IPS-NIHi7 (cell line): ENCODE data around the gene CAPN9.
A peak's percentile ranks its signal among the peaks of the same experiment; 100 is the strongest.
"Not testable (repeated sequence)": the region's sequence is repeated elsewhere in the genome, so short reads cannot be mapped to it uniquely, and the experiment has no call there.

ENCODE experiments used
- DNase-seq: peaks from one replicate; pipeline ENCODE4 v3.0.0; 2012; ENCODE audit warnings: mixed read lengths; ENCODE audit errors: extremely low spot score

CAPN9 gene

DNA sequence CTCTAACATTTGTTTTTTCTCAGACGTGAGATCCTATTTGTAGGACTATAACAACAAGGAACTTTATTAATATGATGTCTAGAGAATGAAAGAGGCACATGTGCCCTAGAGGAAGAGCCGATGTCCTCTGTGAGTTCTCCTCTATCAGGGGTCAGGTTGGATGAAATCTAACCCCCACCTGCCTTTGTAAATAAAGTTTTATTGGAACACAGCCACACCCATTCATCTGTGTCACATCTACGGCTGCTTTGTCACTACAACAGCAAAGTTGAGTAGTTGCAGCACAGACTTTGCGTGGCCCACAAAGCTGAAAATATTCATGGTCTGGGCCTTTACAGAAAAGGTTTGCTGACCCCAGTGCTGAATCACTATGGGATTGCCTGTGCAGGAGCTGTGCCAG, 571 bp upstream of the CAPN9 start:
- DNase-seq: no peak

DNA sequence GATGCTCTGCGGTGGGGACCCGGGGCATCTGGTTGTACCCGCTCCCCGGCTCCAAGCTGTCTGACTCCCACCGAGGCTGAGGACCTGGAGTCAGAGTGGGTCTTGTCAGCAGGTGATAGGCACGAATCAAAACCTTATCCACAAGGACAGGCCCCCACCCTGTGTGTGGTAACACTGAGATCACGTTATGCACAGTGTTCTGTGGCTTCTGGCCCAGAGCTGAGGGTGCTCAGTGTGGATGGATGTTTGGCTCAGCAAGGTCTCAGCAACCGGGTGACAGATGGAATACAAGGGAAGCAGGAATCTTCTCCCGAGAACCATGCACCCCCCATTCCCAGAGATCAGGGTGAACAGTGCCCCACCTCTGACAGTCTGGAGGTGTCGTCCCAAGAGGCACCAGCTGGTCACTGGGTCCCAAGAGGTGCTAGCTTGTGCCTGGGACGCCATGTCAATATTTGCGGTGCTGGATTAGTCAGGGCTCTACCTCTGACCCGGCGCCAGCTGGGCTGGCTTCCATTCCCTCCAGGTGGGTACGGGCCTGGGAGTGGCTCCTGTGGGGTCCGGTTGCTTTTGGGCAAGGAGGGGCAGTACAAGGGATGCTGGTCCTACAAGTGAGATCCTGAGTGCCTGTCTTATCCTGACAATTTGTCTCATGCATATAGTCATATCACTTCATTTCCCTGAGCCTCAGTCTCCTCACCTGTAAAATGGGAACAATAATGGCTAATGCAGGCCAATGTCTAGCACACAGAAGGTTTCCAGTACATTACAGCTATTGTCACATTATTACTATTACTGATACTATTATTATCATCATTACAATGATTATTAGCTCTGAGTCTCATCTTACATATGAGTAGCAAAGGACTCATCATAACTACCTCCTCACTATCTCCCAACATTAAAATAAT, 957 bp downstream of the CAPN9 start:
- DNase-seq: no peak

DNA sequence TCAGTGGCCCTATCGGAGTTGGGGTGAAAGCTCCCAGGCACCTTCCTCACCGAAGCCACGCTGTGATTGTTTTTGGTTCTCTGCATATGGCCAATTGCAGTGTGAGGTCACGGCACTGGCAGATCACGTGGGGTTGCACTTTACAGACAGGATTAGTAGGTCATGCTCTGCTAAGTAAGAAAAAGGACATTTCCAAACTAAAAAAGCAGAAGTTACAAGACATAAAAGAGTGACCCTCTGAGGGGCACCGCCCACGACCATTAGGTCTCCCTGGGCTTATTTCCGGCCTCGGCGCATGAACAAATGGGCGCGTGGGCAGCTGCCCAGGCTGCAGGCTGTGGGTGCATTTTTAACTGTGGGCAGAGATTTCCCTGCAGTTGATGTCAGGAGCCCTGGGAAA, 2.0 kb downstream of the CAPN9 start:
- no peak for DNase-seq

DNA sequence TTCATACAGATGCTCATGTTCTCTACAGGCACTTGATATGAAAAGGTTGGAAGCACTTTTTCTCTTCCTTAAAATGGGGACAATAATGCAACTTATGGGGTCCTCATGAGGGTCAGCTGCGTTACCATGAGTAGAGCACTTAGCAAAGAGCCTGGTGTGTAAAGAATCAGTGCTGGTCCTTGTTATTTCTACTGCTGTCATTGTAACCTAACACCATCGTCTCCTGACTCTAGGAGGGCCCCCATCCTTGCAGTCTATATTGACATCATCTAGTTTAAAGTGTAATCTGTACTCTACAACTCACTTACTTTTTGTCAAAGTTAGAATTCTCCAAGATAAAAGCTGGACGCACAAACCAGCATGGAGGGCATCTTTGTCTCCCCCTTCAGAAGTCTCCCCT, 2.4 kb downstream of the CAPN9 start:
- DNase-seq: no peak

DNA sequence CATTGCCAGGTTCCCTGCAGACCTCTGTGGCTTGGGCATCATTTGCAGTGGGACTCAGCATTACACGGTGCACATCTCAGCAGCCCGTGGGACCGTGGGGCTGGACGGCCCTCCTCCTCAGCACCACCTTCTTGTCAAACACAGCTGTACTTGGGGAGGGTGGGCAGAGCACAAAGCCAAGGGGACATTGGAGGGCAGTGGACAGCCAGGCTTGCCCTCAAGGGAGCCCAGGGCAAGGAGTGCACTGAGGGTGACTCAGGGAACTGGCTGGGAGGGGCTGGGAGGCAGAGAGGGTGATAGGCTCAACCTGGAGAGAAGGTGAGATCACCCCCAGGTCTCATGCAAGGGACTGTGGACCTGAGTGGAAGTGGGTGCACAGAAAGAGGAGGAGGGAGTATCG, 3.4 kb downstream of the CAPN9 start:
- DNase-seq: no peak

DNA sequence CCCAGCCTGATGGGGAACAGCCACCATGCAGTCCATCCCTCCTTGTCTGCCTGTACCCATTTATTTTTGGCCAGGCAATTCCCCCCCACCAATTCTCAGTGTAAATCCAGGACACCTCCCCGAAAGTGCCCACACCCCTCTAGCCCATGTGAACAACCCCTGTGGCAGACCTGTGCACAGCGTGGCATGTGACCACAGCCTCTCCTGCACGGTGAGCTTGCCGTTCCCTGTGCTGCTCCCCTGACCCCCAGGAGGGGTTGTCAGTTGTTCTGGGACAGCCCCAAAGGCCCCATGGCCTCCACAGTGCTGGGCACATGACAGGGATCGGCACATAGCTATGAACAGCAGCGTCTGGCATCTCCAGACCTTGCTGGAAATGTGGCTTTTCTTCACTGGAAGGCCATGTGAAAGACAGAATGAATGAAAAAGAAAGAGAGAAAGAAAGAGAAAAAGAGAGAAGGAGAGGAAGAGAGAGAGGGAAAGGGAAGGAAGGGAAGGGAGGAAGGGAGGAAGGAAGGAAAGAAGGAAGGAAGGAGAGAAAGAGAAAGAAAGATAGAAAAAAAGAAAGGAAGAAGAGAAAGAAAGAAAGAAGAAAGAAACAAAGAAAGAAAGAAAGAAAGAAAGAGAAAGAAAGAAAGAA, 3.9 kb downstream of the CAPN9 start:
- no peak for DNase-seq

DNA sequence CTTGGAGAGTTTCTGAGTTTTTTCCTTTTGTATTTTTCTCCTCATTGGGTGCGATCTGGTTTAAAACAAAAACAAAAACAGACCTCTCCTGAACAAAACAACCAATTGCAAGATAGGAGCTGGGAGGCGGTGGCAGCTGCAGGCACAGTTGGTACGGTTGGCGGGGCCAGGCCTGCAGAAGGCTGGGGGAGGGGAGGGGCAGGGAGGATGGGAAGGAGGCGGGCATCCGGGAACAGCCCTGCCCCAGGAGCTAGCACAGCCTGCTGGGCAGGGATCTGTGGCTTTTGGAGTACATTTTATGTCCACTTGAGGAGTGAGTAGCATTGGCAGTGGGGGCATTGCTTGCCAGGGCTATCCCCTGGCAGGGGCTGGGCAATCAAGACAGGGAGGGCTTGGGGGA, 5.2 kb downstream of the CAPN9 start:
- DNase-seq: peak; percentile 50

DNA sequence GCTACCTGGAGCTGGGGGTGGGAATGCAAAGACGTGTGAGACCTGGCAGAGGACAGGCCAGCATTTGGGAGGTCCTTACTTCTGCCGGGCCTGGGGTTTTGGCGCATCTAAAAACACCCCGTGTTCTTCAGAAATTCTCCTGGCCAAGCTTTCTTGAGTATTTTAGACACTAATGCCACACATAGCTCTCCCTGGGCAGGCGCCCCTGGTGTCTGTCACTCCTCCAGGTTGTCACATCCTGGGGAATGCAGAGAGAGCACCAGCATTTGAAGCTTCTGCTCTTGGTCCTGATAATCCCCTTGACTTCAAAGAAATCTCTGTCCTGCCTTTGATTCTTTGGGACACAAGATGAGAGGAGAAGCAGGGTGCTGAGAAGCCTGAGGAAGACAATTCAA, 6.0 kb downstream of the CAPN9 start:
- no peak for DNase-seq

DNA sequence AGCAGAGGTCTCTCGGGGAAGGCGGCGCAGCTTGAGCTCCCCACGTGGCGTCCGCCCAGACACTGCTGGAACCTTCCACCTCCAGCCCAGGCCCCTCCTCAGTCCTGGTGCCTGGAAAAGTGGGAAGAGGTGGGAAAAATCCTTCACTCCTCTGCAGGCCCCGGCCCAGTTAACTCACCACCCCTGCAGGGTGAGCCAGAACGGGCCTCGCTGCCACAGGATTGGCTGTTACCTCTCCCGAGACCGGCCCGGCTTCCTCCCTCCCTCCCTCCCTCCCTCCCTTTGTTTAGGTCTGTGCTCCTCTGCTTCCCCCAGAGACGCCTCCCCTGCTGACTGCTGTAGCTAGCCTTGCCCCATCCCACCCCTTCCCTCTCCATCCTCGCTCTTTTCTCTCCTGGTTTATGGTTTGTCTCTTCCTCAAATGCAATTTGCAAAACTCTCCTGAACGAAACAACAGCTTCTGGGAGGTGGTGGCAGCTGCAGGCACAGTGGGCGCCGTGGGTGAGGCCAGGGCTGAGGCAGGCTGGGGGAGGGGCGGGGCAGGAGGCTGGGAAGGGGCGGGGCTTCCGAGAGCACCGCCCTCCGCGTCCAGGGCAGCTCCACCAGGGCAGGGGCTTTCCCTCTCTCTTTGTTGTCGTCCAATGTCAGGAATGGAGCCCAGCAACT, 6.5 kb downstream of the CAPN9 start:
- DNase-seq: peak; percentile 93

DNA sequence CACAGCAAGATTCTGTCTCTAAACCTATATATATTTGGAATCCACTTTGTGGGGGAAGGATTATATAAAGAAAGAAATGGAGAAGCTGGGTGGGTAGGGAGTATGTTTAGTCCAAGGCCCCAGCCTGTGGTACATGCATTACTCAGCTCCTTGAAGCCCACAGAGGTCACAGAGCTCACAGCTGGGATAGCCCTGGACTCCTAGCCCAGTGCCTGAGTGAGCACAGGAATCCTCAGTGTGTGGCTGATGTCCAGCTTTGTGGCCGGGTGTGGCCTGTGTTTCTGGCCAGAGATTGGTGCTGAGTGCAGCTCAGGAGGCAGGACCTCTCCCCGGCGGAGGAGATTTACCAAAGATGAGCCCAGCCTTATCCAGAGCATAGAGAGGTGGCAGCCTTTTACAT, 7.6 kb downstream of the CAPN9 start:
- DNase-seq: no peak

DNA sequence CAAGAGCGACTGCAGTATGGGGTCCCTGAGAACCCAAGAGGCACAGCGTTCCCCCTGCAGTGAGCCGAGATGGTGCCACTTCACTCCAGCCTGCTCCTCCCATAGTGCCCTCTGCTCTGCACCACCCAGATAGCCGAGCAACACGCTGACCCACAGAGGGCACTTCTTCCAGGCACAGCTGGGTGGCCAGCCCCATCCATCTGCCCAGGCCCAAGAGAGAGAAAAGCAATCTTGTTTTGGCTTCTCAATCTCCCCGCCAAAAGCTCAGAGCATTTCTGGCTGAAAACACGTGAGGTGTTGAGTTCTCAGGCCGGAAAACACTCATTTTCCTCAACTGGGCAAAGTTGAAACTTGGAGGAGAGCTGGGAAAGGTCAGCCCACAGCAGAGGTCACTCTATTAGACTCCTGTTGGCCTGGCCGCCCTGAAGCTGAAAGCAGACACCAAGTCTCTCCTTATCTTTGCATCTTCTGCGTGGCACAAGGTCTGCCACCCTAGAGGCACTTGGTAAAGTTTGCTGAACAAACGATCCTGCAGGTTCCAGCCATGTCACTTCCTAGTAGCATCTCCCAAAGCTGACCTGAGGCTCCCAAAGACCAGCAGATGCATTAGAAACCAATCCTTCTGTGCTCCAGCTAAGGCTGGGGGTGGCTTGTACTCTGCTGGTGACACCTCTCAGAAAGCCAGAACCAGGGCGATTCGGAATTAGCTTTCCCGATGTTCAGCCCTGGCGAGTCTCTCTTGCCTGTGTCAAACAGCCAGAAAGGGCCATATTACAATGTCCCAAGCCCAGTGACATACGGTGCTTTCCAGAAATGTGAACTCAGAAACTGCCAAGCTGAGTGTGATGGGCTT, 10.9 kb downstream of the CAPN9 start:
- no peak for DNase-seq

DNA sequence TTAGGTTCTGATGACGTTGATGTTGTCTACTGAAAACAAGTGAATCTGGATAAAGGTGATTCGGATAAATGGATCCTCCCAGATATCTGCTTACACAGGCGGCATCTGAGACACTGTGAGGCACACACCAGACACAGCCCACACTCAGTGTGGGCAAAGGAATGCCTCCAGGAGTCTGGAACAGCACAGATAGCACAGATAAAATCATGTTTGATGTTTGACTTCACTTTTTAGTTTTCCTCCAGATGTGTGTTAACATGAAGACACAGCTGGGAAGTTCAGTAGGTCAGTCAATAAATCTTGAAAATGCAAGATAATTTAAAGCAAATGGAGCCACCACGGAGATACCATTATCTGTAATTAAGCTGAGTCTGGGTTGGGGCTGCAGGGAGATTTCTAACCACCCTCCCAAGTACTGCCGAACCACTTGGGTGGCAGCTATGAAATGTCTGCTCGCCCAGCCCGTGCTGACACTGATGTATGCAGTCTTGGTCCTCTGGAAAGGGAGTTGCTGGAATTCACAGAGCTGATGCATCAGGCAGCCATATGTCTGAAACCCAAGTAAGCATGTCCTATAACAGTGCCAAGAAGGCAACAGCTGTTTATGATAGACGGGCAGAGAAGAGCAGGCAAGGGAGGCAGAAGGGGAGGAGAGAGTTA, 11.7 kb downstream of the CAPN9 start:
- no peak for DNase-seq

DNA sequence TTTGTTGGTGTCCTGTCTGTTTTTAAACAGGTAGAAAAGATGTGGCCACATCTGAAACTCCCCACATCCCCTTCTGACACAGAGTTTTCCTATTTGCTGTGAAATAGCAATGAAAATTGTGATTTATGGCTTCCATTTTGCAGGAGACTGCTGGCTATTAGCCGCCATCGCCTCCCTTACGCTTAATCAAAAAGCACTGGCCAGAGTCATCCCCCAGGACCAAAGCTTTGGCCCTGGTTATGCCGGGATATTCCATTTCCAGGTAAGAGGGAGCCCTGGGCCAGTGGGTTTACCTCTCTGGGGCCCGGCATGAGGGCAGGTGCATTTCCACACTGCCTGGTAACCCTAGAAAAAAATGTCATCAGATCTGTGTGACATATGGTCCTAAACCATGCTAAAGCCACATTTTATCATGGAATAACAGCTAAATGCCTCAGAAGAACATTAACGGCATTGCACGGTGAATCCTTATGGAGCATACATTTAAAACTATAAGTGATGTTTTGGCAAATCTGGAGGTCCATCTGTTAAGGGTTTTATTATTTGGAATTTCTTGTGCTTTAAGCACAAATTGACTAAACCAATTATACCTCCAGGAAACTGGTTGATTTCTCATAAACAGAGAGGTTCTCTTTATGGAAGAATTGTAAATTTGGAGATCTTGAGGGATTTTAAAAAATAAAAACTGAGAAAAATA, 12.3 kb downstream of the CAPN9 start:
- no peak for DNase-seq

DNA sequence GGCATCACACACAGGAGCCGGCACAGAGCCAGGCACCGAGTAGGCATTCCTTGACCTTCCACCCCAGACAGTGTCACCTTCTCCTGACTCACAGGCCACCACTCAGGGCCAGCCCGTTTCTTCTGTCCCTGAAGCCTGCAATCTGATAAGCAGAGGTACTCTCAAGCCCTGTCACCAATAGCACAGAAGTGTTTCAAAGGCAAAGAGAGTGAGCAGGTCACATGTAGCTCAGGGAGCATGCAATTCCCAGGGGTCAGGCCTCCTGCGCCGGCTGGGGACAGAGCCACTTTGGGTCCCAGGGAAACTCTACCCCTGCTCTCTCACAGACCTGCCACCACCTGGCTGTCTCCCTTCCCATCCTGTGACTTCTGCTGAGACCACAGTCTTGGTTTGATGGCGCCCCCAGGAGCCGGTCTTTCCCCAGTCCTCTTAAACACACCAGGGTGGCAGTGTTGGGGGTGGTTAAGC, 13.2 kb downstream of the CAPN9 start:
- peak; percentile 72 for DNase-seq

DNA sequence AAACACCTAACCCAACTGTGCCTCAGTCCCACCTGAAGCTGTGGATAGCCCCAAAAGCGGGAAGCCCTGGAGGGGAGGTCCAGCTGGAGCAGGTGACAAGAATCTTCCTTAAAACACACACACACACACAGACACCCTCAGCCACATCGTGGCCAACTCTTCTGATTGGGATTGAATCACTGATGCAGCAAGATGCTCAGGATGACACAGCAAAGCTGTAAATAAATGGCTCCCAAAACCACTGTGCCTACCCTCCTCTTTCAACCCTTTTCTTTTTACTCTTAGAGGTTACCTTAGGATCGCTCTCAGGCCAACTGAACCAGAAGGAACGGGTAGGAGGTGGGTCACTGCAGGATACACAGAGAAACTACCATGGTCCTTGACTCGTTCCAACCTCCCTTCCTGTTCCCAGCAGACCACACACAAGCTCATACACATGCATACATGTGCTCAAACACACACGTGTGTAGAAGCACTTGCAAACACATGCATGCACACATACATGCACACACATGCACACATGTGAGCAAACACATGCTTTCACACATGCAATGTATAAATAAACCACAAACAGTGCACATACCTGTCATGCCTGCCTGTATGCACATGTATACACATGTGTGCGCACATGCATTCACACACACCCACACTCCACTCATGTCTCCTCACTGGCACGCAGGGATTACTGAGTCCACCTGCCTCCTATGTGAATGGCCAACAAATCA, 14.4 kb downstream of the CAPN9 start:
- no peak for DNase-seq

DNA sequence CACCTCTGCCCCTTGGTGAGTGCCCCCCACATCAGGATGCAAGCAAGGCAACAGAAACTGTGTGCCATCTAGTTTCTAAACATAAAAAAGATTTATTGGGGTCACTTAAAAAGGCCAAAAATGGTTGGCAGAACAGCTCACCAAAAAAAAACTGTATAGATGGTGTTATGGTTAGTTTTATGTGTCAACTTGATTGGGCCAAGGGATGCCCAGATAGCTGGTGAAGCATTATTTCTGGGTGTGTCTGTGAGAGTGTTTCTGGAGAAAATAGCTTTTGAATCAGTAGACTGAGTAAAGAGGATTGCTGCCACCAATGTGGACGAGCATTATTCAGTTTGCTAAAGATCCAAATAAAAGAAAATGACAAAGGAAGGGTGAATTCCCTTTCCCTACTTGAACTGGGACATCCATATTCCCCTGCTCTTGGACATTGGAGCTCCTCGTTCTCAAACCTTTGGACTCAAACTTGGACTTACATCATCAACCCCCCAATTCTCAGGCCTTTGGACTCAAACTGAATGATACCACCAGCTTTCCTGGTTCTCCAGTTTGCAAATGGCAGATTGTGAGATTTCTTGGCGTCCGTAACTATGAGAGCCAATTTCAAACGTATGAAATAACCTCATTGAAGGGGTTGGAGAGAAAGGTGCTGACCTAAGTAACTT, 16.9 kb downstream of the CAPN9 start:
- no peak for DNase-seq

DNA sequence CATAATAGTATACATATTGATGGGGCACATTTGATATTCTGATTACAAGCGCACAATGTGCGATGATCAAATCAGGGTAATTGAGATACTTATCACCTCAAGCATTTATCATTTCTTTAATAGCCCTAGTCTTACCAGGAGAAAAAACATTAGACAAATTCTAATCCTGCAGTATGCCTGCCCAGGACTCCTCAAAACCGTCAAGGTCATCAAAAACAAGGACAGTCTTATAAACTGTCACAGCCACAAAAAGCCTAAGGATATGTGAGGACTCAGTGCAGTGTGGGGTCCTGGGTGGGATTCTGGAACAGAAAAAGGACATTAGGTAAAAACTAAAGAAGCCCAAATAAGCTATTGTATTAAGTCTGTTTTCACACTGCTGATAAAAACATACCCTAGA, 19.1 kb downstream of the CAPN9 start:
- DNase-seq: no peak

DNA sequence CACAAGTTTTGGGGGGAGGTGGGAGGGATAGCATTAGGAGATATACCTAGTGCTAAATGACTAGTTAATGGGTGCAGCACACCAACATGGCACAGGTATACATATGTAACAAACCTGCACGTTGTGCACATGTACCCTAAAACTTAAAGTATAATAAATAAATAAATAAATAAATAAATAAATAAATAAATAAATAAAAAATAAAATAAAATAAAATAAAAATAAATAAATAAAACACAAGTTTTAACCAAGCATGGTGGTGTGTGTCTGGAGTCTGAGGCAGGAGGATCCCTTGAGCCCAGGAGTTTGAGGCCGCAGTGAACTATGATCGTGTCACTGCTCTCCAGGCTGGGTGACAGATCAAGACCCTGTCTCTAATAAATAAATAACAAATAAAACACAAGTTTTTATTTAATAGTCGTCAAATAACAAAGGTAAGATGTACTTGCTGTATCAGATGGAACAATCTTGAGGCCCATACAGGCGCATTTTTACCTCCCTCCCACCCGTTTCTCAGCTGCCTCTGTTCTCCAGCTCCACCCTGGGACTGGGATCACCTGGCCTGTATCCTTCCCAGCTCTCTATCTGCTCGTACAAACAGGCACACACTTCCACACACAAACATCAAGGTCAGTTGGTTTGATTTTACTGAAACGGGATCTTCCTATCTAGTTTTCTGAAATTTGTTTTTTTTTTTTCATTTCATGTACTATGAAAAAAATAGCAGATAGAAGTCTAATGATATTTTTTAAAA, 20.8 kb downstream of the CAPN9 start:
- not testable (repeated sequence) for DNase-seq
